Measurements from ENCODE around the gene GRIK4.

The GRIK4 gene

DNA sequence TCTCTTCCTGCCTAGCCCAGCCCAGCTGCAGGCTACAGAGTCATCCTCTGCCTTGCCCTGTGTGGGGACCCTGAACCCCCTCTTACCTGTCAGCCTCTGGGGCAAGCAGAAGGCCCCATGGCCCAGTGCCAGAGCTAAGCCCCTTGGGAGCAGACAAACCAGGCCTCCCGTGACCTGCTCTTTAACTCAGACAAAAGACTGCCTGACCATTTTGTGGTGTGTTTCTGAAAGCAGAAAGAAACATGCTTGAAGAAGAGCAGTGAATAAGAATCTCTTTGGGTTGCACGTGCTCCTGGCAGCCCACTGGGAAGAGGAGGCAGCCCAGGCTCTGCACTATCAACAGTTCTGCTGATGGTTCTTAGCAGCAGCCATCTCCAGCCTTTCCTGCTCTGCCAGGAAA lies 118.6 kb downstream of the GRIK4 start:
- Histone ChIP-seq H3K27me3 (ENCODE audit: insufficient read depth, poor library complexity, severe bottlenecking) (no peaks in the 10 kb centered on the region), H3K4me3 (replicated peaks; ENCODE audit: insufficient read depth, low read length) (no peak overlapping the region), H3K27ac (replicated peaks) (no peak overlapping the region)
- no peak for DNase-seq (ENCODE audit: low read depth in 1 of 2, low spot score in 1 of 2)
- TF ChIP-seq SPI1 (IDR thresholded peaks at IDR 0.05; ENCODE audit: borderline replicate concordance, low read depth) = no peak
- no peak for TF ChIP-seq GABPA (IDR thresholded peaks at IDR 0.05; ENCODE audit: low read depth)
- TF ChIP-seq POLR2AphosphoS5 (IDR thresholded peaks at IDR 0.05; ENCODE audit: low read depth) = no peak
- TF ChIP-seq, protein P1, sequence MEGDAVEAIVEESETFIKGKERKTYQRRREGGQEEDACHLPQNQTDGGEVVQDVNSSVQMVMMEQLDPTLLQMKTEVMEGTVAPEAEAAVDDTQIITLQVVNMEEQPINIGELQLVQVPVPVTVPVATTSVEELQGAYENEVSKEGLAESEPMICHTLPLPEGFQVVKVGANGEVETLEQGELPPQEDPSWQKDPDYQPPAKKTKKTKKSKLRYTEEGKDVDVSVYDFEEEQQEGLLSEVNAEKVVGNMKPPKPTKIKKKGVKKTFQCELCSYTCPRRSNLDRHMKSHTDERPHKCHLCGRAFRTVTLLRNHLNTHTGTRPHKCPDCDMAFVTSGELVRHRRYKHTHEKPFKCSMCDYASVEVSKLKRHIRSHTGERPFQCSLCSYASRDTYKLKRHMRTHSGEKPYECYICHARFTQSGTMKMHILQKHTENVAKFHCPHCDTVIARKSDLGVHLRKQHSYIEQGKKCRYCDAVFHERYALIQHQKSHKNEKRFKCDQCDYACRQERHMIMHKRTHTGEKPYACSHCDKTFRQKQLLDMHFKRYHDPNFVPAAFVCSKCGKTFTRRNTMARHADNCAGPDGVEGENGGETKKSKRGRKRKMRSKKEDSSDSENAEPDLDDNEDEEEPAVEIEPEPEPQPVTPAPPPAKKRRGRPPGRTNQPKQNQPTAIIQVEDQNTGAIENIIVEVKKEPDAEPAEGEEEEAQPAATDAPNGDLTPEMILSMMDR (IDR thresholded peaks at IDR 0.05; ENCODE audit: insufficient read depth, low read length) = no peak
- TF ChIP-seq, protein P2, sequence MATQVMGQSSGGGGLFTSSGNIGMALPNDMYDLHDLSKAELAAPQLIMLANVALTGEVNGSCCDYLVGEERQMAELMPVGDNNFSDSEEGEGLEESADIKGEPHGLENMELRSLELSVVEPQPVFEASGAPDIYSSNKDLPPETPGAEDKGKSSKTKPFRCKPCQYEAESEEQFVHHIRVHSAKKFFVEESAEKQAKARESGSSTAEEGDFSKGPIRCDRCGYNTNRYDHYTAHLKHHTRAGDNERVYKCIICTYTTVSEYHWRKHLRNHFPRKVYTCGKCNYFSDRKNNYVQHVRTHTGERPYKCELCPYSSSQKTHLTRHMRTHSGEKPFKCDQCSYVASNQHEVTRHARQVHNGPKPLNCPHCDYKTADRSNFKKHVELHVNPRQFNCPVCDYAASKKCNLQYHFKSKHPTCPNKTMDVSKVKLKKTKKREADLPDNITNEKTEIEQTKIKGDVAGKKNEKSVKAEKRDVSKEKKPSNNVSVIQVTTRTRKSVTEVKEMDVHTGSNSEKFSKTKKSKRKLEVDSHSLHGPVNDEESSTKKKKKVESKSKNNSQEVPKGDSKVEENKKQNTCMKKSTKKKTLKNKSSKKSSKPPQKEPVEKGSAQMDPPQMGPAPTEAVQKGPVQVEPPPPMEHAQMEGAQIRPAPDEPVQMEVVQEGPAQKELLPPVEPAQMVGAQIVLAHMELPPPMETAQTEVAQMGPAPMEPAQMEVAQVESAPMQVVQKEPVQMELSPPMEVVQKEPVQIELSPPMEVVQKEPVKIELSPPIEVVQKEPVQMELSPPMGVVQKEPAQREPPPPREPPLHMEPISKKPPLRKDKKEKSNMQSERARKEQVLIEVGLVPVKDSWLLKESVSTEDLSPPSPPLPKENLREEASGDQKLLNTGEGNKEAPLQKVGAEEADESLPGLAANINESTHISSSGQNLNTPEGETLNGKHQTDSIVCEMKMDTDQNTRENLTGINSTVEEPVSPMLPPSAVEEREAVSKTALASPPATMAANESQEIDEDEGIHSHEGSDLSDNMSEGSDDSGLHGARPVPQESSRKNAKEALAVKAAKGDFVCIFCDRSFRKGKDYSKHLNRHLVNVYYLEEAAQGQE (IDR thresholded peaks at IDR 0.05; ENCODE audit: insufficient replicate concordance, low read depth) = no peak

DNA sequence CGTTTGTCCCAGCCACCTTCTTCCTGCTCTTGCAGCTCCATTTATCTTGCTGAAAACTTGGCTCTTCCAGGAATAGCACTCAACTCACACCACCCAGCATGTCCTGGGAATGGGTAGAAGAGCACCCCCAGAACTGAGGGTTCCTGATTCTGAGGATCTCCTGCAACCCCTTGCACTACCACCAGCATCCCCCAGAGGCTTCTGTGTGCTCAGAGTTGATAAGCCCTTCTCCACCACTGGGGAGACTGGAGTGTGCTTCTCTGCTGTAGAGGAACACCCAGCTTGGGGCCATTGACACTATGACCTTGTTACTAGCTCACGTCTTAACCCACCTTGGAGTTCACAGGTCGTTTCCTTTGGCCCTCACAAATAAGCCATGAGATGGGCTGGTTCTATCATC lies 121.0 kb downstream of the GRIK4 start:
- no peaks in the 10 kb centered on the region for H3K27me3 ChIP-seq (ENCODE audit: insufficient read depth, poor library complexity, severe bottlenecking)
- TF ChIP-seq GABPA (IDR thresholded peaks at IDR 0.05; ENCODE audit: low read depth) (no peak), SPI1 (IDR thresholded peaks at IDR 0.05; ENCODE audit: borderline replicate concordance, low read depth) (no peak), POLR2AphosphoS5 (IDR thresholded peaks at IDR 0.05; ENCODE audit: low read depth) (no peak)
- TF ChIP-seq, protein P1 (IDR thresholded peaks at IDR 0.05; ENCODE audit: insufficient read depth, low read length) = no peak
- TF ChIP-seq, protein P2 (IDR thresholded peaks at IDR 0.05; ENCODE audit: insufficient replicate concordance, low read depth) = no peak
- no peak overlapping the region for H3K4me3 ChIP-seq (replicated peaks; ENCODE audit: insufficient read depth, low read length)
- no peak for DNase-seq (ENCODE audit: low read depth in 1 of 2, low spot score in 1 of 2)
- no peak overlapping the region for H3K27ac ChIP-seq (replicated peaks)

DNA sequence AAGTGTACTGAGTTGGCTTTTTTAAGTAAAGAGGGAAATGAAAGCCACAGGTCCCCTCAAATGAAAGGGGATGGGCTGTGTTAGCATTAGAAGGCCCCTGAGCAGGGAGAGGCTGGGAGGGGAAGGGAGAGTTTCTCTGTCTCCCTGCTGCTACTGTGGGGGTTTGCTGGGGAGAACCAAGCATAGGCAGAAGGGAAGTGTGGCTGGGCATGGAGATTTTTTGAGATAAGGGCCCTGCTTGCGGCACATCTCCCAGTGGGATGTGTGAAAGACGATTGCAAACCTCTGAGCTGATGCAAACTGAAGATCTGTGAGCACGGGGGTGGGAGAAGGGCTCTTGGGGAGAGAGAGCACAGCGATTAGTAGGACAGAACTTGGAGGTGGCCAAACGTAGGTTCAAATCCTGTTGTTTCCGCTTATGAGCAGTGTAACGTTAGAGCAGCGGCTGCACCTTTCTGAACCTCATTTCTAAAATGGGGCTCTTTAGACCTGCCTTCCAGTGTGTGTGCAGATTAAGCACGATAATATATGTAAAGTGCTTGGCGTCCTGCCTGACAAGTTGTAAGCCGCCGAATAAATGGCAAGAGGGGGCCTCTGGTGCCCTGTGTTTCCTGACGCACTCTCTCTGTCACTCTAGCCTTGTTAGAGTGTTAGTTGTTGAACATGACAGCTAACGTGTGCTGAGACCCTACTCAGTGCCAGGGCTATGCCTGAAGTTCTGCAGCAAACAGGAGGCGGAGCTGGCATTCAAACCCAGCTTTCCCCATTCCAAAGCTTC lies 122.3 kb downstream of the GRIK4 start:
- no peak overlapping the region for H3K4me3 ChIP-seq (replicated peaks; ENCODE audit: insufficient read depth, low read length)
- no peak overlapping the region for H3K27ac ChIP-seq (replicated peaks)
- no peaks in the 10 kb centered on the region for H3K27me3 ChIP-seq (ENCODE audit: insufficient read depth, poor library complexity, severe bottlenecking)
- TF ChIP-seq, protein P1 (IDR thresholded peaks at IDR 0.05; ENCODE audit: insufficient read depth, low read length) = no peak
- TF ChIP-seq, protein P2 (IDR thresholded peaks at IDR 0.05; ENCODE audit: insufficient replicate concordance, low read depth) = no peak
- TF ChIP-seq POLR2AphosphoS5 (IDR thresholded peaks at IDR 0.05; ENCODE audit: low read depth) (no peak), SPI1 (IDR thresholded peaks at IDR 0.05; ENCODE audit: borderline replicate concordance, low read depth) (no peak), GABPA (IDR thresholded peaks at IDR 0.05; ENCODE audit: low read depth) (no peak)
- DNase-seq (ENCODE audit: low read depth in 1 of 2, low spot score in 1 of 2) = no peak
